ENCODE measurements around the gene LDLR.
"Not testable (repeated sequence)": the region's sequence is repeated elsewhere in the genome, so short reads cannot be mapped to it uniquely, and the experiment has no call there.

The LDLR gene

DNA sequence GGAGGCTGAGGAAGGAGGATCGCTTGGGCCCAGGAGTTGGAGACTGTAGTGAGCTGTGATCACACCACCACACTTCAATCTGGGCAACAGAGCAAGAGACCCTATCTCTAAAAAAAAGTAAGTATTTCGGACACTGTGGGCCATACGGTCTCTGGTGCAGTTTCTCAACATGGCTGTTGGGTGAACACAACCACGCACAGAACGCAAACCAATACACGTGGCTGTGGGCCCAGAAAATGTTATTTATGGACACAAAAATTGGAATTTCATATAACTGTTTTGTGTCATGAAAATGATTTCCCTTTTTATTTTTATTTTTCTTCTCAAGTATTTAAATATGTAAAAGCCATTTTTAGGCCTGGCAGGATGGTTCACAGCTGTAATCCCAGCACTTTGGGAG lies 19.5 kb downstream of the LDLR start:
- no peak for DNase-seq

DNA sequence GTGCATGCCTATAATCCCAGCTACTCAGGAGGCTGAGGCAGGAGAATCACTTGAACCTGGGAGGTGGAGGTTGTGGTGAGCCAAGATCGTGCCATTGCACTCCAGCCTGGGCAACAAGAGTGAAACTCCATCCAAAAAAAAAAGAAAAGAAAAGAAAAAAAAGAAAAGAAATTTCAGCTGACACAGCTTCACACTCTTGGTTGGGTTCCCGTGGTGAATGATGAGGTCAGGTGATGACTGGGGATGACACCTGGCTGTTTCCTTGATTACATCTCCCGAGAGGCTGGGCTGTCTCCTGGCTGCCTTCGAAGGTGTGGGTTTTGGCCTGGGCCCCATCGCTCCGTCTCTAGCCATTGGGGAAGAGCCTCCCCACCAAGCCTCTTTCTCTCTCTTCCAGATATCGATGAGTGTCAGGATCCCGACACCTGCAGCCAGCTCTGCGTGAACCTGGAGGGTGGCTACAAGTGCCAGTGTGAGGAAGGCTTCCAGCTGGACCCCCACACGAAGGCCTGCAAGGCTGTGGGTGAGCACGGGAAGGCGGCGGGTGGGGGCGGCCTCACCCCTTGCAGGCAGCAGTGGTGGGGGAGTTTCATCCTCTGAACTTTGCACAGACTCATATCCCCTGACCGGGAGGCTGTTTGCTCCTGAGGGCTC lies 22.0 kb downstream of the LDLR start:
- DNase-seq: no peak

DNA sequence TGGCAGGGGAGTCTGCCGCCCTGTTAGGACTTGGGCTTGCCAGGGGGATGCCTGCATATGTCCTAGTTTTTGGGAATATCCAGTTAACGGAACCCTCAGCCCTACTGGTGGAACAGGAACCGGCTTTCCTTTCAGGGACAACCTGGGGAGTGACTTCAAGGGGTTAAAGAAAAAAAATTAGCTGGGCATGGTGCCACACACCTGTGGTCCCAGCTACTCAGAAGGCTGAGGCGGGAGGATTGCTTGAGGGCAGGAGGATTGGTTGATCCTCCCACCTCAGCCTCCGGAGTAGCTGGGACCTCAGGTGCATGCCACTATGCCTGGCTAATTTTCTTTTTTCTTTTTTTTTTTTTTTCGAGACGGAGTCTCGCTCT lies 22.5 kb downstream of the LDLR start:
- DNase-seq: no peak

DNA sequence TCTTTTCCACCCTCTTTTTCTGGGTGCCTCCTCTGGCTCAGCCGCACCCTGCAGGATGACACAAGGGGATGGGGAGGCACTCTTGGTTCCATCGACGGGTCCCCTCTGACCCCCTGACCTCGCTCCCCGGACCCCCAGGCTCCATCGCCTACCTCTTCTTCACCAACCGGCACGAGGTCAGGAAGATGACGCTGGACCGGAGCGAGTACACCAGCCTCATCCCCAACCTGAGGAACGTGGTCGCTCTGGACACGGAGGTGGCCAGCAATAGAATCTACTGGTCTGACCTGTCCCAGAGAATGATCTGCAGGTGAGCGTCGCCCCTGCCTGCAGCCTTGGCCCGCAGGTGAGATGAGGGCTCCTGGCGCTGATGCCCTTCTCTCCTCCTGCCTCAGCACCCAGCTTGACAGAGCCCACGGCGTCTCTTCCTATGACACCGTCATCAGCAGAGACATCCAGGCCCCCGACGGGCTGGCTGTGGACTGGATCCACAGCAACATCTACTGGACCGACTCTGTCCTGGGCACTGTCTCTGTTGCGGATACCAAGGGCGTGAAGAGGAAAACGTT lies 24.0 kb downstream of the LDLR start:
- DNase-seq: no peak

DNA sequence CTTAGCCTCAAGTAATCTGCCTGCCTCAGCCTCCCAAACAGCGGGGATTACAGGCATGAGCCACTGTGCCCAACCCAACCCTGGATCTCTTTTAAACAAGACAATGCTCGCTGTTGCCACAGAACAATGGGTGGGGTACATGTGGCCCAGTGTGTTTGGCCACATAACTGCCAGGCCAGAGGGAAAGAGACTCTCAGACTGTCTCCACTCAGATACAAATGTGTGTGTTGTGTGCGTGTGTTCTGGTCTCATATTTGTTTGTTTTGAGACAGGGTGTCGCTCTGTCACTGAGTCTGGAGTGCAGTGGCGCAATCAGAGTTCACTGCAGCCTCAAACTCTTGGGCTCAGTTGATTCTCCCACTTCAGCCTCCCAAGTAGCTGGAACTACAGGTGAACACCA lies 25.8 kb downstream of the LDLR start:
- no peak for DNase-seq

DNA sequence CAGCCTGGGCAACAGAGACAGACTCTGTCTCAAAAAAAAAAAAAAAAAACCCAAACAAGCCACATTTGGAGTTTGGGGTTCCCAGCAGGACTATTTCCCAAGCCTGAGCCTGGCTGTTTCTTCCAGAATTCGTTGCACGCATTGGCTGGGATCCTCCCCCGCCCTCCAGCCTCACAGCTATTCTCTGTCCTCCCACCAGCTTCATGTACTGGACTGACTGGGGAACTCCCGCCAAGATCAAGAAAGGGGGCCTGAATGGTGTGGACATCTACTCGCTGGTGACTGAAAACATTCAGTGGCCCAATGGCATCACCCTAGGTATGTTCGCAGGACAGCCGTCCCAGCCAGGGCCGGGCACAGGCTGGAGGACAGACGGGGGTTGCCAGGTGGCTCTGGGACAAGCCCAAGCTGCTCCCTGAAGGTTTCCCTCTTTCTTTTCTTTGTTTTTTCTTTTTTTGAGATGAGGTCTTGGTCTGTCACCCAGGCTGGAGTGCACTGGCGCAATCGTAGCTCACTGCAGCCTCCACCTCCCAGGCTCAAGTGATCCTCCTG lies 26.7 kb downstream of the LDLR start:
- no peak for DNase-seq

DNA sequence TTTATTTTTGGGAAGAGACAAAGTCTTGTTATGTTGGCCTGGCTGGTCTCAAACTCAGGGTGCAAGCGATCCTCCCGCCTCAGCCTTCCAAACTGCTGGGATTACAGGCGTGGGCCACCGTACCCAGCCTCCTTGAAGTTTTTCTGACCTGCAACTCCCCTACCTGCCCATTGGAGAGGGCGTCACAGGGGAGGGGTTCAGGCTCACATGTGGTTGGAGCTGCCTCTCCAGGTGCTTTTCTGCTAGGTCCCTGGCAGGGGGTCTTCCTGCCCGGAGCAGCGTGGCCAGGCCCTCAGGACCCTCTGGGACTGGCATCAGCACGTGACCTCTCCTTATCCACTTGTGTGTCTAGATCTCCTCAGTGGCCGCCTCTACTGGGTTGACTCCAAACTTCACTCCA lies 27.2 kb downstream of the LDLR start:
- no peak for DNase-seq

DNA sequence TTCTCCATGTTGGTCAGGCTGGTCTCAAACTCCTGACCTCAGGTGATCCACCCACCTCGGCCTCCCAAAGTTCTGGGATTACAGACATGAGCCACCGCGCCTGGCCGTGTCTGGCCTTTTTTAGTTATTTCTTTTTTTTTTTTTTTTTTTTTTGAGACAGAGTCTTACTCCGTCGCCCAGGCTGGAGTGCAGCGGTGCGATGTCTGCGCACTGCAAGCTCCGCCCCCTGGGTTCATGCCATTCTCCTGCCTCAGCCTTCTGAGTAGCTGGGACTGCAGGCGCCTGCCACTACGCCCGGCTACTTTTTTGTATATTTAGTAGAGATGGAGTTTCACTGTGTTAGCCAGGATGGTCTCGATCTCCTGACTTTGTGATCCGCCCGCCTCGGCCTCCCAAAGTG lies 32.7 kb downstream of the LDLR start:
- DNase-seq: not testable (repeated sequence)

DNA sequence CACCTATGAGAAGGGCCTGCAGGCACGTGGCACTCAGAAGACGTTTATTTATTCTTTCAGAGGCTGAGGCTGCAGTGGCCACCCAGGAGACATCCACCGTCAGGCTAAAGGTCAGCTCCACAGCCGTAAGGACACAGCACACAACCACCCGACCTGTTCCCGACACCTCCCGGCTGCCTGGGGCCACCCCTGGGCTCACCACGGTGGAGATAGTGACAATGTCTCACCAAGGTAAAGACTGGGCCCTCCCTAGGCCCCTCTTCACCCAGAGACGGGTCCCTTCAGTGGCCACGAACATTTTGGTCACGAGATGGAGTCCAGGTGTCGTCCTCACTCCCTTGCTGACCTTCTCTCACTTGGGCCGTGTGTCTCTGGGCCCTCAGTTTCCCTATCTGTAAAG lies 33.9 kb downstream of the LDLR start:
- DNase-seq: no peak

DNA sequence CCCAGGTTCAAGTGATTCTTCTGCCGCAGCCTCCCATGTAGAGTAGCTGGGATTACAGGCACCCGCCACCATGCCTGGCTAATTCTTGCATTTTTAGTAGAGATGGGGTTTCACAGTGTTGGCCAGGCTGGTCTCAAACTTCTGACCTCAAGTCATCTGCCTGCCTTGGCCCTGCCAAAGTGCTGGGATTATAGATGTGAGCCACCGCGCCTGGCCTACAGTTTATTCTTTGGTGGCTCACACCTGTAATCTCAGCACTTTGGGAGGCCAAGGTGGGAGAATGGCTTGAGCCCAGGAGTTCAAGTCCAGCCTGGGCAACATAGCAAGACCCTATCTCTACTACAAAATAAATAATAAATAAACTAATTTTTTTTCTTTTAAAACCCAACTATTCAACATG lies 34.9 kb downstream of the LDLR start:
- DNase-seq: not testable (repeated sequence)

DNA sequence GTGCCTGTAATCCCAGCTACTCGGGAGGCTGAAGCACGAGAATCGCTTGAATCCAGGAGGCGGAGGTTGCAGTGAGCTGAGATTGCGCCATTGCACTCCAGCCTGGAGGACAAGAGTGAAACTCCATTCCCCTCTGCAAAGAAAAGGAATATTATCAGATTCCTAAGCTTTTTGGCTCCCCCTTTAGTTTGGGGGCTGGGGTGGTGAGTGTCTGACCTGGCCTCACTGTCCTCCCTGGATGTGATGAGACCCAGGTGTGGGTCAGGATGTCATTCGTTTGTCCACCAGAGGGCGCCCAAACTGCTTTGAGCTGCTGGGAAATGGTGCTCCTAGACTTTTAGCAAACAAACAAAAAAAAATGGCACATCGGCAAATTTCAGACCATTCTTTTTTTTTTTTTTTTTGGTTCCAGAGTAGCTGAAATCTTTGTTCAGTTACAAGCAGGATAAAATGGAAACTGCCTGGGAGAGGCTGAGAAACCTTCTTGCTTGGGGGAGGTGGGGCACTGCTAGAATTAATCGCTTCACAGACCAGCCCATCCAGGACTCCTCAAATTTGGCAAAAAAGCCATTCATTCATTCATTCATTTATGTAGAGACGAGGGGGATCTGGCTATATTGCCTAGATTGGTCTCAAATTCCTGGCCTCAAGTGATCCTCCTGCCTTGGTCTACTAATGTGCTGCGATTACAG lies 36.9 kb downstream of the LDLR start:
- DNase-seq: peak; percentile 21

DNA sequence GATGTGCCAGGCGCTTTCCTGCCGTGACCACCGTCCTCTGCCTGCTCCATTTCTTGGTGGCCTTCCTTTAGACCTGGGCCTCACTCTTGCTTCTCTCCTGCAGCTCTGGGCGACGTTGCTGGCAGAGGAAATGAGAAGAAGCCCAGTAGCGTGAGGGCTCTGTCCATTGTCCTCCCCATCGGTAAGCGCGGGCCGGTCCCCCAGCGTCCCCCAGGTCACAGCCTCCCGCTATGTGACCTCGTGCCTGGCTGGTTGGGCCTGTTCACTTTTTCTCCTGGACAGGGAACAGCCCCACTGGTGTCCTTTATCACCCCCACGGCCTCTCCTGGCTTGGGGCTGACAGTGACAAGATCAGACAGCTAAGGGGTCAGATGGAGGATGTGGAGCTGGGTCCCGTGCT lies 38.6 kb downstream of the LDLR start:
- DNase-seq: no peak

DNA sequence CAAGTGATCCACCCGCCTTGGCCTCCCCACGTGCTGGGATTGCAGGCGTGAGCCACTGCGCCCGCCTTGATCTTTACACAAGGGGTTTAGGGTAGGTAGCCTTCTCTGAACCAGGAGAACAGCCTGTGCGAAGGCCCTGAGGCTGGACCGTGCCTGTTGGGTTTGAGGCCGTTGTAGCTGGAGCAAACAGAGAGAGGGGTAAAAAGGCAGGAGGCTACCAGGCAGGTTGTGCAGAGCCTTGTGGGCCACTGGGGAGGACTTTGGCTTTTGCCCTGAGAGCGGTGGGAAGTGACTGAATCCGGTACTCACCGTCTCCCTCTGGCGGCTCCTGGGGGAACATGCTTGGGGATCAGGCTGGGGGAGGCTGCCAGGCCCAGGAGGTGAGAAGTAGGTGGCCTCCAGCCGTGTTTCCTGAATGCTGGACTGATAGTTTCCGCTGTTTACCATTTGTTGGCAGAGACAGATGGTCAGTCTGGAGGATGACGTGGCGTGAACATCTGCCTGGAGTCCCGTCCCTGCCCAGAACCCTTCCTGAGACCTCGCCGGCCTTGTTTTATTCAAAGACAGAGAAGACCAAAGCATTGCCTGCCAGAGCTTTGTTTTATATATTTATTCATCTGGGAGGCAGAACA lies 41.7 kb downstream of the LDLR start:
- peak; percentile 2 for DNase-seq

DNA sequence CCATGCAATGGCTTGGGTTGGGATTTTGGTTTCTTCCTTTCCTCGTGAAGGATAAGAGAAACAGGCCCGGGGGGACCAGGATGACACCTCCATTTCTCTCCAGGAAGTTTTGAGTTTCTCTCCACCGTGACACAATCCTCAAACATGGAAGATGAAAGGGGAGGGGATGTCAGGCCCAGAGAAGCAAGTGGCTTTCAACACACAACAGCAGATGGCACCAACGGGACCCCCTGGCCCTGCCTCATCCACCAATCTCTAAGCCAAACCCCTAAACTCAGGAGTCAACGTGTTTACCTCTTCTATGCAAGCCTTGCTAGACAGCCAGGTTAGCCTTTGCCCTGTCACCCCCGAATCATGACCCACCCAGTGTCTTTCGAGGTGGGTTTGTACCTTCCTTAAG lies 42.2 kb downstream of the LDLR start:
- DNase-seq: no peak

DNA sequence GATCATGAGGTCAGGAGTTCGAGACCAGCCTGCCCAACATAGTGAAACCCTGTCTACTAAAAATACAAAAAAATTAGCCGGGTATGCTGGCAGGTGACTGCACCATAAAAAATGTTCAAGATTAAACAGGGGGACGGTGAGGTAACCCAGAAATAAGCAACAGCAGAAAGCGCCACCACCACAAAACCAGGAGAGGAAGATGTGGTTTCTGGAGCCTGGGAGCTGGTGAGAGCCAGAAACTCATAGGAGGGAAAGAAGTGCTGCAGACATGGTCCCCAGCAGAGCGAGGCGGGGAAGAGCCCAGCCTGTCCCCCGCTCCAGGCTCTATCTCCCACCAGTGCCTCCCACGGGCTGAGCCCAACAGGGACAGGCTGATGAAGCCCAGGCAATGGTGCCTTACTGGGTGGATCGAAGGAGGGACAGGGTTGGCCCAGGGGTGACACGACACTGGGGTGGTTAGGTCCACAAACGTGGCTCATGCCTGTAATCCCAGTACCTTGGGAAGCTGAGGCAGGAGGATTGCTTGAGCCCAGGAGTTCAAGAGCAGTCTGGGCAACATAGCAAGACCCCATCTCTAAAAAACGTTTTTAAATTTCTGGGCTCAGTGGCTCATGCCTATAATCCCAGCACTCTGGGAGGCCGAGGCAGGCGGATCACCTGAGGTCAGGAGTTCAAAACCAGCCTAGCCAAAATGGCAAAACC lies 47.3 kb downstream of the LDLR start:
- DNase-seq: no peak

DNA sequence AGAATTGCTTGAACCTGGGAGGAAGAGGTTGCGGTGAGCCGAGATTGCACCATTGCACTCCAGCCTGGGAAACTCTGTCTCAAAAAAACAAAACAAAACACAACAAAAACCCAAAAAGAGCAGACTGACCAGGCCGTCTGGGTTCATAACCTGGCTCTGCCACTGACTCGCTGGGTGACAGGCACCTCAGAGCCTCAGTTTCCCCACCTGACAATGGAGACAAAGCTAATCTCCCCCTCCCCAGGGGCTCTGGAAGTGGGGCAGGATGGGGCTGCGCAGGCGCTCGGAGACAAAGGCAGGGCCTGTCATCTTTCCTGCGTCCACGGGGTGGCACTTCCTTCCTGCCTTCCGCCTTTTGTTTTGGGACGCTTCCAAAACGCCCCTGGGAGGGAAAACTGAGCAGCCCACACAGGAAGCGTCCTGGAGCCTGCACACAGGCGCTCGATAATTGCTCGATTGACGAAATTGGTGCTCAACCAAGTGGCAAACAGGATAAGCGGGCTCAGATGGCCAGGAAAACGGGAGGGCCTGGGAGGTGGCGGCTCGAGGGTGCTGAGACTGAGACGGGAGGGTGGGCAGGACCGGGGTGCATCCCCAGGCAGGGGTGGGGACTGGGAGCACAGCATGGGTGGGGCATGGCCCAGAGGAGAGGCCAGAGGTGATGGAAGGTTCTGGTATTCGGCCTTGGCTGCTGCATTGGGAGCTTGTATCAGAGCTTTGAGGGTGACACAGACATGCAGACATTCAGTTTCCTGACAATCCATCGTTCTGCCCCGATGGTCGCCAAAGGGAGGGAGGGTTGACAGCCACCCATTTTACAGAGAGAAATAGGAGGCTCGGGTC lies 48.5 kb downstream of the LDLR start:
- DNase-seq: peak; percentile 74

DNA sequence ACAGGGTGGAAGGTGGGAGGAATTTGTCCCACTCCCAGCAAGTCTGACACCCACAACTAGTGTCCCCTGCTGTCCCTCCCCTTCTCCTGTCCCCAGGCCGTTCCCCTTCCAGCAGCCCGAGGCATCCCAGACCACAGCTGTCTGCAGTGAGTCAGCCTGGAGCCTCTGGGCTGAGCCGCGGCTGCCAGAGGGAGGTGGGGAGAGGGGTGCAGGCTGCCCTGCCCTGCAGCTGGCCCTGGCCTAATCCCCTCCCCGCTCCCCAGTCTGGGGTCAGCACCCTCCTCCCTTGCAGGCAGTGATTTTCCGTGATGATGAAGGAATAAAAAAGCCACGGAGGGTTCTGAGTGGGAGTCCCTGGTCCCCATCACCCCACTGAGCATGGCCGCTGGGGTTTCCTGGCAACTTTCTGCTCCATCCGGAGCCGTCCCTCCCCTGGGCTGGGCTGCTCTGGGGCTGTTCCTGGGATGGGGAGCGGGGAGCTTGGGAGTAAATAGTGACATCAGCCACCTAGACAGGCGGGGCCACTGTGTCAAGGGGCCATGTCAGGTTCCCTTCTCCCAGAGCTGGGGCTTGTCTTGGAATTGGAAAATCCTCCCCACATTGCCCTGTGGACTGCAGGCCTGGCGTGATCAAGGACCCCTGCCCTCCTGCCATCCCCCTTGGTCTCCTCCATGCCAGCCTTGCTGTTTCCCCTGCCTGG lies 49.5 kb downstream of the LDLR start:
- DNase-seq: no peak

DNA sequence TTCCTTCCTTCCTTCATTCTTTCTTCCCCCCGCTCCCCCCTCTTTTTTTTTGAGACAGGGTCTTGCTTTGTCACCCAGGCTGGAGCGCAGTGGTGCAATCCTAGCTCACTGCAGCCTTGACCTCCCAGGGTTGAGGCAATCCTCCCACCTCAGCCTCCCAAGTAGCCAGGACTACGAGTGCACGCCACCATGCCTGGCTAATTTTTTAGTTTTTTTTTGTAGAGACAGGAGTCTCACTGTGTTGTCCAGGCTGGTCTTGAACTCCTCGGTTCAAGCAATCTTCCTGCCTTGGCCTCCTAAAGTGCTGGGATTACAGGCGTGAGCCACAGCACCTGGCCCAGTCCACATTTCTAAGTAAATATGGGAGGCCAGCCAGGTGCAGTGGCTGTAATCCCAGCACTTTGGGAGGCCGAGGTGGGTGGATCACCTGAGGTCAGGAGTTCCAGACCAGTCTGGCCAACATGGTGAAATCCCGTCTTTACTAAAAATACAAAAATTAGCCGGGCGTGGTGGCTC lies 50.8 kb downstream of the LDLR start:
- not testable (repeated sequence) for DNase-seq

DNA sequence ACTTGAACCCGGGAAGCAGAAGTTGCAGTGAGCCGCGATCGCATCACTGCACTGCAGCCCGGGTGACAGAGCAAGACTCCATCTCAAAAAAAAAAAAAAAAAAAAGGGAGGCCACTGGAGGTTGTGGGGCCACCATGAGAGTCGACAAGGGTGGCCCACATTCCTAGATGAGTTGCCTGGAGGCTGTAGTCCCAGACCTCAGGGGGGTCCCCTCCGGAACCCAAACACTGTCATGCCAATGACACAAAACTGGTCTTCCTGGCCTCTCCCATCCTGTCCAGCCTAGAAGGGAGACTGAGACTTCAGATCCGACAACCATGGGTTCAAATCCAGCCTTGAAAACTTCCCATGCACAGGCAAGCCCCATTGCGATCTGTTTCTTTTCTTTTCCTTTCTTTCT lies 51.6 kb downstream of the LDLR start:
- no peak for DNase-seq

DNA sequence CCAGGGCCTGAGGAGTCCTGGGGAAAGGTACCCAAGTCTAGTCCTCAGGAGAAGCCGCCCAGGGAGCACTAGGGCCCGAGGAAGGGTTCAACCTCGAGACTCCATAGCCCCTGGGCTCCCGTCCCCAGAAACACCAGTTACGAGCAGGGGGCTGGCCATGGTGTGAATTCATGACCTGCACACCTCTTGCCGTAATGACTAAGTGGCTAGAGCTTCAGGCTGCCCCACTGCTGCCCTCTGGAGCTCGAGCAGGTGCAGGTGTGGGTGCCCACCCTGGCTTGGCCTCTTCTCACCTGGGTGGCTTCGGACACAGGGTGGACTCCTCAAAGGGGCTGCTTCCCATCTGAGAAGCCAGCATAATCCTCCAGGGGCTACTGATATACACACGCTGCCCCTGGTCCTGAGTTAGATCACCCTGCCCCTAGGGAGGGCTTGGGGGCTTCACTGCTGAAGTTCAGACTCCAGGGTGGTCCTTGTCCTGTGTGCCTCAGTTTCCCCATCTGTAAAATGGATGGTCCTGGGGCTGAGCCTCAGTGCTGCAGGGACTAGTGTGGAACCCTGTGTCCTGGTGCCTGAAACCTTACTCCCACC lies 52.8 kb downstream of the LDLR start:
- no peak for DNase-seq

Measured in DMS153 (cell line).